Measurements from ENCODE around the gene AK5. TPM values are rescaled to one million over a fixed set of nuclear protein-coding genes. Genes with fewer than 3 reads are reported as not detected.

The AK5 gene
- total RNA-seq, 1 donor from 2014 or later: 6.9 TPM

DNA sequence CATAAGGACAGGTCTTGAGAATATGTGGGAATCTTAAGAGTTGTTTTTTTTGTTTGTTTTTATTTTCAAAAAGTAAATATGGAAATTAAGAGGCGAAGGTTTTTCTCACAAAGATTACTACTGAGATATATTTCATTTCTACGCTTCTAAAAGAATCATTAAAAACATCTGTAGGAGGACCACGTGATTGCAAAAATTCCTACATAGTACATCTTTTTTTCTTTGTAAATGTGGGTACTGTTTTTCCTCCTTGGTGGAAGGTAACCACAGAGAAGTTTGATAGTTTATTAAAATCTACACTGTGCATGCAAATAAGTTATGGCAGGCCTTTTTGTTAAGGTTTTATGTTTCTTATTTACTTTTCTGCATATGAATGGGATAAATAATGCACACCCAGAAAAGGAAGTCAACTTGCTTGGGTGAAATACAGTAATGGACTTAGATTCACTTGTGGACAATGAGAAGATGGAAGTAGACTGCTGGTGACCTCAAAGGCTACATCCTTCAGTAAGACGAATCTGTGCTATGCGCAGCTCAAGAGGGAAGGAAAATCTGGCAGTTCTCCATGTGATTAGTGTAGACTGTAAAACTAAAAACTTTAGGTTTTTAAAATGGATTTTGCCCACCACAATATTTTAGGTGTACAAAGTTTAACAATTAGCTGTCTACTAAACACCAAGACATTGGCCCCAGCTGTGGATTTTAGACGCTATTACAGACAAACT is 2.0 kb downstream of the AK5 start:
- no peak overlapping the region for H3K27ac ChIP-seq
- no peak overlapping the region for H3K4me3 ChIP-seq
- no peaks in the 10 kb centered on the region for H3K9me3 ChIP-seq
- no peak for DNase-seq (ENCODE audit: extremely low spot score in 2 of 2)
- no peaks in the 10 kb centered on the region for H3K27me3 ChIP-seq
- peaks cover 12% of the 10 kb centered on the region for H3K4me1 ChIP-seq
- no peaks in the 10 kb centered on the region for H3K36me3 ChIP-seq
- TF ChIP-seq POLR2AphosphoS5 (IDR thresholded peaks at IDR 0.05; ENCODE audit: insufficient read depth in 1 of 2, low read depth in 1 of 2) (no peak), POLR2A (IDR thresholded peaks at IDR 0.05) (no peak)
- TF ChIP-seq, protein P1, sequence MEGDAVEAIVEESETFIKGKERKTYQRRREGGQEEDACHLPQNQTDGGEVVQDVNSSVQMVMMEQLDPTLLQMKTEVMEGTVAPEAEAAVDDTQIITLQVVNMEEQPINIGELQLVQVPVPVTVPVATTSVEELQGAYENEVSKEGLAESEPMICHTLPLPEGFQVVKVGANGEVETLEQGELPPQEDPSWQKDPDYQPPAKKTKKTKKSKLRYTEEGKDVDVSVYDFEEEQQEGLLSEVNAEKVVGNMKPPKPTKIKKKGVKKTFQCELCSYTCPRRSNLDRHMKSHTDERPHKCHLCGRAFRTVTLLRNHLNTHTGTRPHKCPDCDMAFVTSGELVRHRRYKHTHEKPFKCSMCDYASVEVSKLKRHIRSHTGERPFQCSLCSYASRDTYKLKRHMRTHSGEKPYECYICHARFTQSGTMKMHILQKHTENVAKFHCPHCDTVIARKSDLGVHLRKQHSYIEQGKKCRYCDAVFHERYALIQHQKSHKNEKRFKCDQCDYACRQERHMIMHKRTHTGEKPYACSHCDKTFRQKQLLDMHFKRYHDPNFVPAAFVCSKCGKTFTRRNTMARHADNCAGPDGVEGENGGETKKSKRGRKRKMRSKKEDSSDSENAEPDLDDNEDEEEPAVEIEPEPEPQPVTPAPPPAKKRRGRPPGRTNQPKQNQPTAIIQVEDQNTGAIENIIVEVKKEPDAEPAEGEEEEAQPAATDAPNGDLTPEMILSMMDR (IDR thresholded peaks at IDR 0.05): no peak
- intact Hi-C loops (cut with DNase I): no loop called here

DNA sequence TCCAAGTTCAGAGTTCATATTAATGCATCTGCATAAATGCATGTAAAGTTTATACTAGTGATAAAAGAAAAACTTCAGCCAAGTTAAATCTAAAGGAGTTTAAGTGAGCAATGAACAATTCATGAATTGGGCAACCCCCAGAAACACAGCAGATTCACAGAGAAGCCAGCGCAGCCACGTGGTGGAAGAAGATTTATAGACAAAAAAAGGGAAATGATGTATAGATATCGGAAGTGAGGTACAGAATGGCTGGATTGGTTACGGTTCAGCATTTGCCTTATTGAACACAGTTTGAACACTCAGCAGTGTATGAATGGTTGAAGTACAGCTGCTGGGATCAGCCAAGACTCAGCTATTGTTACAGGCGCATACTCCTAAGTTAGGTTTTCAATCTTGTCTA is 5.7 kb downstream of the AK5 start:
- intact Hi-C loops (cut with DNase I): loop anchor here (2.0 kb wide), 1 partner anchor 33 kb away; no protein-coding TSS in a partner anchor
- TF ChIP-seq, protein P1 (IDR thresholded peaks at IDR 0.05): no peak
- TF ChIP-seq POLR2AphosphoS5 (IDR thresholded peaks at IDR 0.05; ENCODE audit: insufficient read depth in 1 of 2, low read depth in 1 of 2): no peak
- no peak for TF ChIP-seq POLR2A (IDR thresholded peaks at IDR 0.05)
- H3K4me1 ChIP-seq: peaks cover 7% of the 10 kb centered on the region
- no peak overlapping the region for H3K4me3 ChIP-seq
- H3K27me3 ChIP-seq: no peaks in the 10 kb centered on the region
- no peaks in the 10 kb centered on the region for H3K9me3 ChIP-seq
- no peaks in the 10 kb centered on the region for H3K36me3 ChIP-seq
- DNase-seq (ENCODE audit: extremely low spot score in 2 of 2): no peak
- no peak overlapping the region for H3K27ac ChIP-seq

DNA sequence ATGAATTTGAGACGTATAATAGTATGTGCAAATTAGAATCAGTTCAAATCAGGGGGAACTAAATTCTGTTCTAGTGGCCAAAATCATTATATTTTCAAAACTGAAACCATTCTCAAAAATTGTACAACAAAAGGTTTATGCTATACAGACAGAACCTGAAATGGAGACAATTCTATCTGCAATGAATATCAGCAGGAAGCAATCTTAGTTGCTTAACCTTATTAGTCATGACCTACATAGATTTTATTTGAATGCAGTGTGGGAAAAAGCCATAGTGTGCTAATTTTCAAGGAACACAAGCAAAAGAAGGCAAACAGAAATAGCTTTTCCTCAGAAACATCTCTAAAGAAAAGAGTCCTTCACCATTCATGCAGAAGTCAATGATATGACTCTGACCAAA is 6.5 kb downstream of the AK5 start:
- Histone ChIP-seq H3K4me3 (no peak overlapping the region), H3K27me3 (no peaks in the 10 kb centered on the region), H3K4me1 (no peaks in the 10 kb centered on the region), H3K9me3 (no peaks in the 10 kb centered on the region), H3K36me3 (no peaks in the 10 kb centered on the region), H3K27ac (no peak overlapping the region)
- intact Hi-C loops (cut with DNase I): no loop called here
- no peak for DNase-seq (ENCODE audit: extremely low spot score in 2 of 2)
- TF ChIP-seq POLR2A (IDR thresholded peaks at IDR 0.05) (no peak), POLR2AphosphoS5 (IDR thresholded peaks at IDR 0.05; ENCODE audit: insufficient read depth in 1 of 2, low read depth in 1 of 2) (no peak)
- TF ChIP-seq, protein P1 (IDR thresholded peaks at IDR 0.05): no peak

DNA sequence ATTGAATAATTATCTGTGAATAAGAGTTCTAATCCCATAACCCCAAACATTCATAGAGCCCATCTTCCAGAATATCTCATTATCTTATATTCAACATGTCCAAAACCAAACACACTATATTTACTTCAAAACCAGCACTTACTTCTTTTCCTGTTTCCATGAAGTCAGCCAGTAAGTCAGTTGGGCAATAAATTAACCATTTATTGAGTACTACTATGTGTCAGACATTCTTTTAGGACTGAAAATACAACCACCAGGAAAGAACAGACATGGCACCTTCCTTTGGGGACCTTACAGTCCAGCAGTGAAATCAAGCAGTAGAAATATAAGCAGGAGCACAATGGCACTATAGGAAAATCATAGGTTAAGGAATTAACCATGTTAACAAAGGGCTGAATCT is 8.8 kb downstream of the AK5 start:
- Histone ChIP-seq H3K36me3 (no peaks in the 10 kb centered on the region), H3K4me1 (no peaks in the 10 kb centered on the region), H3K27ac (no peak overlapping the region), H3K9me3 (no peaks in the 10 kb centered on the region), H3K4me3 (no peak overlapping the region), H3K27me3 (no peaks in the 10 kb centered on the region)
- DNase-seq (ENCODE audit: extremely low spot score in 2 of 2): no peak
- no peak for TF ChIP-seq POLR2A (IDR thresholded peaks at IDR 0.05)
- no peak for TF ChIP-seq POLR2AphosphoS5 (IDR thresholded peaks at IDR 0.05; ENCODE audit: insufficient read depth in 1 of 2, low read depth in 1 of 2)
- TF ChIP-seq, protein P1 (IDR thresholded peaks at IDR 0.05): no peak
- intact Hi-C loops (cut with DNase I): no loop called here

DNA sequence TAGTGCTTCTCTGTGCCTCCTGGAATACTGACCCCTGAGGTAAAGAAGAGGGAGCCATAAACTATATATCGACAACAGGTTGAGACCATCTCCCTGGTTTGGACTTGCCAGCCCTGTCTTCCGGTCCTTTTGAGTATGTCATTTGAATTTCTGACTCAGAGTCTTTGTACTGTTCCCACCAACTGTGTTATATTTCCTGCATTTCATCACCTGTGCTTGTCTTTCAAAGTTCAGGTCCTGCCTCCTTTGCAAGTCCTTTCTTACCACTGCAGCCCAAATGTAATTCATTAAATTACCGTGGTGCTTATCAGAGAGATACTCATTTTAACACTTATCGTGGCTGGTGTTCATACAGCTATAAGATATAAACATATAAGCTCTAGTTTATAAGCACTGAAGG is 10.7 kb downstream of the AK5 start:
- Histone ChIP-seq H3K9me3 (no peaks in the 10 kb centered on the region), H3K27me3 (no peaks in the 10 kb centered on the region), H3K4me1 (no peaks in the 10 kb centered on the region), H3K36me3 (no peaks in the 10 kb centered on the region), H3K4me3 (no peak overlapping the region), H3K27ac (no peak overlapping the region)
- intact Hi-C loops (cut with DNase I): no loop called here
- TF ChIP-seq POLR2A (IDR thresholded peaks at IDR 0.05) (no peak), POLR2AphosphoS5 (IDR thresholded peaks at IDR 0.05; ENCODE audit: insufficient read depth in 1 of 2, low read depth in 1 of 2) (no peak)
- TF ChIP-seq, protein P1 (IDR thresholded peaks at IDR 0.05): no peak
- no peak for DNase-seq (ENCODE audit: extremely low spot score in 2 of 2)

Data from vagina (tissue), 2 donors.